ENCODE data around the gene KPNA1. TPM values are rescaled to one million over a fixed set of nuclear protein-coding genes. Genes with fewer than 3 reads are reported as not detected.

Gene KPNA1
- total RNA-seq, 1 donor from 2014 or later: 86.8 TPM

DNA sequence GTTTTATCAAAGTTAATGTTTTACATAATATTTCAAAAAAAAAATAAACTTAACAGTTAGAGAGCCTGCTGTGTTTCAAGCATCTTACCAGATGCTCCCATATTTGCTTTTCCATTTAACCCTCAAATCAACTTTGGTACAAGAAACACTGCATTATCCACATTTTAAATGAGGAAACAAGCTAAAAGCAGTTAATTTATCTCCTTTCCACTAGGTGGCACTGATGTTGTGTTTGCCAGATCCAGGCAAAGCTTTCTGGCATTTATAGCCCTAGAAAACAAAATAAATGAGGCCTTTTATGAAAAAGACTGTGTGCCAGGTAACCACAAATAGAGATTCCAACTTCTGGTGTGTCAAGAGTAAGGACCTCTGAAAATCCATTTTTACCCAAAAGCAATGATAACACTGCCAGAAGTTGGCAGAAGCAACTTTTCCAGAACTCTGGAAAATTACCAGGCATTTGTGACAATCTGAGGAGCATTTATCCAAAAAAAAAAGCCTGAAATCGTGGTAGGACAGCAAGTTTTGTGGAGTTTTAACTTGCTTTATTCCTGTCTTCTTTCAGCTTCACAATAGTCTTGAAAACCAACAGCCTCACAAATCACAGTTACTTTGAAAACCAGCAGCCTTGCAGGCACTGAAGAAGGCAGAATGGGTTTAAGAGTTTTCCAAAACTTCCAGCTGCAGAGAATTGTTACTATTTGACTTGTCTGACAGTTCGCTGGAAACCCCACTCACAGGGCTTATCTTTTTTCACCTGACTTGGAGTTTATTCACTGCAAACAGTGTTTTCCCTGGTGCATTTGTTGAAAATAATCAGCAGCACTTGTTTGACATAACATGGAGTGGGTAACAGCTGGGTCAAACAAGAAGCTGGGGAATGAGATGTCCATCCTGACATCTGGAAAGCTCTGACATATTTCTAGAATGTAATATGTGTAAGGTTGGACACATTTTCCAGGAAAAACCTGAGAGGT lies 121.6 kb downstream of the KPNA1 start:
- Mint-ChIP-seq H3K4me3 (no peak overlapping the region), H3K9me3 (no peaks in the 10 kb centered on the region), H3K36me3 (ENCODE audit: low read depth) (no peaks in the 10 kb centered on the region), H3K4me1 (peaks cover 3% of the 10 kb centered on the region), H3K27me3 (ENCODE audit: low read depth) (no peaks in the 10 kb centered on the region), H3K27ac (ENCODE audit: unreplicated experiment) (no peak overlapping the region)
- TF ChIP-seq, protein P1, sequence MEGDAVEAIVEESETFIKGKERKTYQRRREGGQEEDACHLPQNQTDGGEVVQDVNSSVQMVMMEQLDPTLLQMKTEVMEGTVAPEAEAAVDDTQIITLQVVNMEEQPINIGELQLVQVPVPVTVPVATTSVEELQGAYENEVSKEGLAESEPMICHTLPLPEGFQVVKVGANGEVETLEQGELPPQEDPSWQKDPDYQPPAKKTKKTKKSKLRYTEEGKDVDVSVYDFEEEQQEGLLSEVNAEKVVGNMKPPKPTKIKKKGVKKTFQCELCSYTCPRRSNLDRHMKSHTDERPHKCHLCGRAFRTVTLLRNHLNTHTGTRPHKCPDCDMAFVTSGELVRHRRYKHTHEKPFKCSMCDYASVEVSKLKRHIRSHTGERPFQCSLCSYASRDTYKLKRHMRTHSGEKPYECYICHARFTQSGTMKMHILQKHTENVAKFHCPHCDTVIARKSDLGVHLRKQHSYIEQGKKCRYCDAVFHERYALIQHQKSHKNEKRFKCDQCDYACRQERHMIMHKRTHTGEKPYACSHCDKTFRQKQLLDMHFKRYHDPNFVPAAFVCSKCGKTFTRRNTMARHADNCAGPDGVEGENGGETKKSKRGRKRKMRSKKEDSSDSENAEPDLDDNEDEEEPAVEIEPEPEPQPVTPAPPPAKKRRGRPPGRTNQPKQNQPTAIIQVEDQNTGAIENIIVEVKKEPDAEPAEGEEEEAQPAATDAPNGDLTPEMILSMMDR (conservative IDR thresholded peaks at IDR 0.05): peak; percentile 81
- no peak for DNase-seq (ENCODE audit: low read depth, low spot score)

DNA sequence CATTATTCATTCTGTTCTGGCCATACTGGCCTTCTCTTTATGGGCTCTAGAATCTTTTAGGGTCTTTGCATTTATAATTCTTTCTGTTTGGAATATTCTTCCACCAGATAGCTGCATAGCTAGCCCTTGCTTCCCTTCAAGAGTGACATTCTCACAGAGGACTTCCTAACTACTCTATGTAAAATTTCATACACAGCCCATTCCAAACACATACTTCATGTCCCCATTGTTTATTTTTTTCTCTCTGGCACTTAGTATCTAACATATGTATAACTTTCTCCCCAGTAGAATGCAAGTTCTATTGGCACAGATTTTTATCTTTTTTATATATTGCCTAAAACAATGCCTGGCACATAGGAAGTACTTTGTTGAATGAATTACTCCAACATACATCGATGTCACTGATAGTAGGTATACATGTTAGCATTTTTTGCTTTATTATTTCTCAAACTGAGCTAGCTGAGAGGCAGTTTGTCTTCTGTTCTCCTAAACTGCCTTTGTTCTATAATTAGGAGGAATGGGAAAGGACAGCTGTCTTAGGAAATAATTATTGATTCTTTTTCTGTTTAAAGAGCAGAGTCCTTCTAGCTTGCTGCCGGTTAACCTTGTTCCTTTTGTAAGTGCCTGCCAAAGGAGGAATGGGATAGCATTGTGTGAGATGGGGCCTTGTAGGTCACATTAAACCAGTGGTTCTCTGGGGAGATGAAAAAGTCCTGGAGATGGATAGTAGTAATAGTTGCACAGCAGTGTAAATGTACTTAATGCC lies 122.9 kb downstream of the KPNA1 start:
- Mint-ChIP-seq H3K9me3 (no peaks in the 10 kb centered on the region), H3K4me1 (peaks cover 3% of the 10 kb centered on the region), H3K36me3 (ENCODE audit: low read depth) (no peaks in the 10 kb centered on the region), H3K27me3 (ENCODE audit: low read depth) (no peaks in the 10 kb centered on the region), H3K27ac (ENCODE audit: unreplicated experiment) (no peak overlapping the region), H3K4me3 (no peak overlapping the region)
- DNase-seq (ENCODE audit: low read depth, low spot score): no peak
- TF ChIP-seq, protein P1 (conservative IDR thresholded peaks at IDR 0.05): no peak

DNA sequence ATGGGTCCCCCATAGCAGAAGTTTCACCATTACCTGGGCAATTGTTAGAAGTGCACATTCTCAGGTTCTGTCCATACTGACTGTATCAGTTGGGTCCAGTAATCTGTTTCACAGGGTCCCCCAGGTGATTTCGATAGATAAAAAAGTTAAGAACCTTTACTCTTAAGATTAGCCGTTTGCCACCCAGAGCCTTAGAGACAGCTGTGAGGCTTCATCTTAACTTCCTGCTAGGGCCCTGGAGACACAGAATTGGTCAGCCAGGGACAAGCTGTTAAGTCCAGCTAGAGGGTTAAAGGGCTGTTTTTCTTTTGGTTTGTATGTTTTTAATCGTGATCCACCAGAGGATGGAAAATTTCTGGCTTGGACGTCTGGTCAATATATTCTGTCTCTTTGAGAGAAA lies 124.1 kb downstream of the KPNA1 start:
- no peaks in the 10 kb centered on the region for H3K9me3 Mint-ChIP-seq
- H3K36me3 Mint-ChIP-seq (ENCODE audit: low read depth): no peaks in the 10 kb centered on the region
- TF ChIP-seq, protein P1 (conservative IDR thresholded peaks at IDR 0.05): no peak
- no peak overlapping the region for H3K4me3 Mint-ChIP-seq
- no peak for DNase-seq (ENCODE audit: low read depth, low spot score)
- peaks cover 3% of the 10 kb centered on the region for H3K4me1 Mint-ChIP-seq
- no peaks in the 10 kb centered on the region for H3K27me3 Mint-ChIP-seq (ENCODE audit: low read depth)
- H3K27ac Mint-ChIP-seq (ENCODE audit: unreplicated experiment): no peak overlapping the region

DNA sequence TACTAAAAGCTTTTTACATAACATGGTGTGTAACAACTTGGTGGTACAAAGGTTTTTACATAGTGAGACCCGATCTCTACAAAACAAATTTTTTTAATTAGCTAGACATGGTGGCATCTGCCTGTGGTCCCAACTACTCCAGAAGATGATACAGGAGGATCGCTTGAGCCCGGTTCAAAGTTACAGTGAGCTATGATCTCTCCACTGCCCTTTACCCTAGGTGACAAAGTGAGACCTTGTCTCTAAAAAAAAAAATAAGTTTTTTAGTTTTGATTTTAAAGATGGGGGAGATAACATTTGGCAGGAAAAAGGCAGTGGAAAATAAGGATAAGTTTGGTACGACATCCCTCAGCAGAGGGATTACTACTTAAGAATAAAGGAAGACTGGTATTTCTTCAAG lies 124.8 kb downstream of the KPNA1 start:
- TF ChIP-seq, protein P1 (conservative IDR thresholded peaks at IDR 0.05): no peak
- H3K27me3 Mint-ChIP-seq (ENCODE audit: low read depth): no peaks in the 10 kb centered on the region
- H3K9me3 Mint-ChIP-seq: no peaks in the 10 kb centered on the region
- peaks cover 3% of the 10 kb centered on the region for H3K4me1 Mint-ChIP-seq
- no peak for DNase-seq (ENCODE audit: low read depth, low spot score)
- H3K36me3 Mint-ChIP-seq (ENCODE audit: low read depth): no peaks in the 10 kb centered on the region
- H3K4me3 Mint-ChIP-seq: no peak overlapping the region
- H3K27ac Mint-ChIP-seq (ENCODE audit: unreplicated experiment): no peak overlapping the region

DNA sequence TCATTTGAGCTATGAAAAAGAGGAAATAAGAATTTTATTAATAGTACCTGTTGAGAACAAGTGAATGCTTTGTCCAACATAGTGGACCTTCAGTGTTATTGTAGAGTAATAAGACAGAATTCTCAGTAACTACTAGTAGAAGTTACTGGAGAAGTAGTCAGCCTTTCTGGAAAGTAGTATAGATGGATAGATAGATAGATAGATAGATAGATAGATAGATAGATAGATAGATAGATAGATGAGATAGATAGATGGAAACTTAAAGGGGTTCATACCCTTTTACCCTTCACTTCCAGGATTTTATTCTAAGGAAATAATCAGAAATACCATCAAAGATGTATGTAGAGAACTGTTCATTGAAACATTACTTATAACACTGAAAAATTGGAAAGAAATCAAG lies 125.5 kb downstream of the KPNA1 start:
- H3K4me3 Mint-ChIP-seq: no peak overlapping the region
- H3K4me1 Mint-ChIP-seq: peaks cover 9% of the 10 kb centered on the region
- H3K27ac Mint-ChIP-seq (ENCODE audit: unreplicated experiment): no peak overlapping the region
- no peaks in the 10 kb centered on the region for H3K27me3 Mint-ChIP-seq (ENCODE audit: low read depth)
- TF ChIP-seq, protein P1 (conservative IDR thresholded peaks at IDR 0.05): no peak
- no peaks in the 10 kb centered on the region for H3K36me3 Mint-ChIP-seq (ENCODE audit: low read depth)
- DNase-seq (ENCODE audit: low read depth, low spot score): no peak
- no peaks in the 10 kb centered on the region for H3K9me3 Mint-ChIP-seq

Data from neural crest cell (in vitro differentiated cells).